T-helper 17 cell (primary cell): Measurements from ENCODE around the gene B4GALNT1. TPM values are rescaled to one million over a fixed set of nuclear protein-coding genes. Genes with fewer than 3 reads are reported as not detected.
"Not testable (repeated sequence)": the region's sequence is repeated elsewhere in the genome, so short reads cannot be mapped to it uniquely, and the experiment has no call there.

Experiments
- ATAC-seq: fragments of 150-1000 bp; cut with Tn5 transposase; 2 replicates; pipeline ENCODE4 v1.10.0; 2021; ENCODE audit warnings: mild to moderate bottlenecking, moderate library complexity
- DNase-seq, 3 donors: peaks; one replicate each; pipeline versions ENCODE4 v3.0.0 to v3.0.0-alpha.2; 2020 to 2021
- H3K9me3 ChIP-seq: one replicate; pipeline ENCODE4 v1.7.0; 2013; ENCODE audit warnings: low read length, mild to moderate bottlenecking; ENCODE audit not compliant: control insufficient read depth, poor library complexity, severe bottlenecking
- H3K27ac Mint-ChIP-seq: one replicate; pipeline ENCODE4 v1.8.0; 2022; ENCODE audit warnings: mild to moderate bottlenecking, moderate library complexity, mixed read lengths
- H3K27me3 Mint-ChIP-seq: one replicate; pipeline ENCODE4 v1.8.0; 2022; ENCODE audit warnings: mixed read lengths
- H3K36me3 Mint-ChIP-seq: one replicate; pipeline ENCODE4 v1.8.0; 2022; ENCODE audit warnings: low read depth, mixed read lengths
- H3K4me1 Mint-ChIP-seq: one replicate; pipeline ENCODE4 v1.8.0; 2022; ENCODE audit warnings: mild to moderate bottlenecking, mixed read lengths
- H3K4me3 Mint-ChIP-seq: one replicate; pipeline ENCODE4 v1.8.0; 2022; ENCODE audit warnings: mild to moderate bottlenecking, moderate library complexity, mixed read lengths
- total RNA-seq, 4 donors: library from RNA in 2 of 4; stranded (reverse) in 2 of 4; gene quantifications; one replicate each; pipeline ENCODE4 v1.2.3 and lab custom pipeline; 2022 to 2026

B4GALNT1 gene
- total RNA-seq, 2 donors from 2014 or later, result not detected

GRCh38 chr12:57590479-57590863 lies 42.5 kb downstream of the B4GALNT1 start:
- DNase-seq, result no peak
- peaks cover 1% of the 10 kb centered on the region for H3K27me3 Mint-ChIP-seq
- no peaks in the 10 kb centered on the region for H3K9me3 ChIP-seq
- peak overlapping the region; percentile 81 for H3K27ac Mint-ChIP-seq
- H3K4me3 Mint-ChIP-seq, result peak overlapping the region; percentile 90
- H3K36me3 Mint-ChIP-seq, result no peaks in the 10 kb centered on the region
- H3K4me1 Mint-ChIP-seq, result peaks cover 23% of the 10 kb centered on the region
- no peak for ATAC-seq

DNA sequence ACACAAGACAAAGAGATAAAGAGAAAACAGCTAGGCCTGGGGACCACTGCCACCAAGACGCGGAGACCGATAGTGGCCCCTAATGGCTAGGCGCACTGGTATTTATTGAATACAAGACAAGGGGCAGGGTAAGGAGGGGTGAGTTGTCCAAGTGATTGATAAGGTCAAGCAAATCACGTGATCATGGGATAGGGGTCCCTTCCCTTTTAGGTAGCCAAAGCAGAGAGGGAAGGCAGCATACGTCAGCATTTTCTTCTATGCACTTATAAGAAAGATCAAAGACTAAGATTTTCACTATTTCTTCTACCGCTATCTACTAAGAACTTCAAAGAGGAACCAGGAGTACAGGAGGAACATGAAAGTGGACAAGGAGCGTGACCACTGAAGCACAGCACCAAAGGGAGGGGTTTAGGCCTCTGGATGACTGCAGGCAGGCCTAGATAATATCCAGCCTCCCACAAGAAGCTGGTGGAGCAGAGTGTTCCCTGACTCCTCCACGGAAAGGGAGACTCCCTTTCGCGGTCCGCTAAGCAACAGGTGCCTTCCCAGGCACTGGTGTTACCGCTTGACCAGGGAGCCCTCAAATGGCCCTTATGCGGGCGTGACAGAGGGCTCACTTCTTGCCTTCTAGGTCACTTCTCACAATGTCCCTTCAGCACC lies 43.9 kb downstream of the B4GALNT1 start:
- H3K36me3 Mint-ChIP-seq, H3K4me3 Mint-ChIP-seq, DNase-seq, H3K27ac Mint-ChIP-seq, H3K9me3 ChIP-seq, ATAC-seq: not testable (repeated sequence)
- H3K27me3 Mint-ChIP-seq, result peaks cover 12% of the 10 kb centered on the region
- H3K4me1 Mint-ChIP-seq, result peaks cover 26% of the 10 kb centered on the region

DNA sequence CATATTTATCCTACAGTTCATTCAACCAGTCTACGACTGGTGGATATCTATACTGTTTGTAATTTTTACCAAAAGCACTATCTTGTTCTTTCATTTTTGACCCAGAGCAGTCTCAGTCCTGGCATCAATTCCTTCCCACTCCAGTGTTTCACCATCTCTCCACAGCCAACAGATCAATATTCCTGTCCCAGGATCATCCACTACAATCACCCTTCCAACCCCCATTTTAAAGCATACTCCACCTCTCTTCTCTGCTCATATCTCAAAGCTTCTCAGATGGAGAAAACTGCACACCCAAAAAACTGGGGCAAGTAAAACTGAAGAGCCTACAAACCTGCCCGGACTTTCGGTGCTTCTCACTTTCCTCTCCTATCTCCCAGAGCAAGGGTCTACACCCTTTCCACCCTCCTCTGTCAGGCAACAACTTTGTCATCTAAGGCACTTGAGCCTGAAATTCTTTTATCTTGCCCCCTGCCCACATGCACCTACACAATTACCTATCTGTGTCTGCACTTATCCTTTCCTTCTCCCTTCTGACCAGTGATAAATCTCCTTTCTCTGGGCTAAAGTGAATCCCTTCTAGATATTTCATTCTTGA lies 46.1 kb downstream of the B4GALNT1 start:
- peaks cover 22% of the 10 kb centered on the region for H3K4me1 Mint-ChIP-seq
- no peak overlapping the region for H3K27ac Mint-ChIP-seq
- no peak overlapping the region for H3K4me3 Mint-ChIP-seq
- H3K9me3 ChIP-seq, result no peaks in the 10 kb centered on the region
- ATAC-seq (no peak), DNase-seq (no peak)
- H3K36me3 Mint-ChIP-seq, result peaks cover 2% of the 10 kb centered on the region
- H3K27me3 Mint-ChIP-seq, result peaks cover 20% of the 10 kb centered on the region

DNA sequence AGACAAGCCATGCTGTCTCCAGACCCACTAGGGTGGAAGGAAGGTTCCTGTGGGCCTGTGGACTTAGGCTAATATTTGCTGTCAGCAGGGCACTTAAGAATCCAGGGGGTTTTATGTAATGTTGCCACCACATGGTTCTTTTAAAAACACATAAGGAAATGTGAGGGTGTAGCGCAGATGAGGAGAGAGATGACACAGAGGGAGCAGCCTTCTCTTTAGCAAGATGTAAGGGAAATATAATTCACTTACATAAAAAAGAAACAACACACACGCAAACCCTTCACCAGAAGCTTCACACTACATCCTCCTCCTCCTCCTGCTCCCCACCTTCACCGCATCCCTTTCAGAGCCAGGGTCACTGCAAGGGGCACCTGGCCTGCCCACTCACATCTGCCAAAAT lies 46.9 kb downstream of the B4GALNT1 start:
- H3K27ac Mint-ChIP-seq, result no peak overlapping the region
- no peak for ATAC-seq
- peaks cover 2% of the 10 kb centered on the region for H3K36me3 Mint-ChIP-seq
- no peak for DNase-seq
- H3K9me3 ChIP-seq, result no peaks in the 10 kb centered on the region
- peaks cover 20% of the 10 kb centered on the region for H3K27me3 Mint-ChIP-seq
- H3K4me3 Mint-ChIP-seq, result no peak overlapping the region
- H3K4me1 Mint-ChIP-seq, result peaks cover 17% of the 10 kb centered on the region

DNA sequence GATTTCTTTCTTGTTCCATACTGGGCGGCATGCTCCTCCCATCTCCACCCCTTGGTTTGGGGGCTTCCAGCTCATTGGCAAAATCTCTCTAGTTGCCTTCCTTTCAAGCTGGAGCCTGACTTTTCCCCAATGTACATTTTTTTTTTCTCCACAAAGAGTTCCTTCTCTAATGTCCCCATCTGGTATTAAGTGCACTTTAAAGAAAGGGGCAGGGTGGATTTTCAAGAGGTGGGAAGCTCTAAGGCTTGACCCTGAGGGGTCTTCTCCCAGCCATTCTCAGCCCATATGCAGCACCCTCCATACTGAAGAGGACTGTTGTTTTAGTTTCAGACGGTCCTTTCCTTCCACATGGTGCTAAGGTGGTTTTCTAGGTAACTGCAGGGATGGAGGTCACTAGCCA lies 47.8 kb downstream of the B4GALNT1 start:
- peaks cover 2% of the 10 kb centered on the region for H3K36me3 Mint-ChIP-seq
- H3K27ac Mint-ChIP-seq, result no peak overlapping the region
- H3K27me3 Mint-ChIP-seq, result peaks cover 20% of the 10 kb centered on the region
- no peaks in the 10 kb centered on the region for H3K9me3 ChIP-seq
- DNase-seq, result no peak
- H3K4me3 Mint-ChIP-seq, result no peak overlapping the region
- no peak for ATAC-seq
- peaks cover 11% of the 10 kb centered on the region for H3K4me1 Mint-ChIP-seq

GRCh38 chr12:57584690-57585089 lies 48.3 kb downstream of the B4GALNT1 start:
- no peak for ATAC-seq
- H3K27ac Mint-ChIP-seq, result no peak overlapping the region
- H3K36me3 Mint-ChIP-seq, result peaks cover 2% of the 10 kb centered on the region

GRCh38 chr12:57584050-57584449 lies 49.0 kb downstream of the B4GALNT1 start:
- no peak for DNase-seq
- peaks cover 2% of the 10 kb centered on the region for H3K36me3 Mint-ChIP-seq
- no peak overlapping the region for H3K4me3 Mint-ChIP-seq
- ATAC-seq, result no peak
- H3K27me3 Mint-ChIP-seq, result peaks cover 20% of the 10 kb centered on the region
- H3K27ac Mint-ChIP-seq, result no peak overlapping the region
- H3K9me3 ChIP-seq, result no peaks in the 10 kb centered on the region
- H3K4me1 Mint-ChIP-seq, result peaks cover 11% of the 10 kb centered on the region

More at GRCh38 chr12:57584690-57585089, 48.3 kb downstream of the B4GALNT1 start:
- DNase-seq, result no peak
- Mint-ChIP-seq H3K4me1 (peaks cover 11% of the 10 kb centered on the region), H3K27me3 (peaks cover 20% of the 10 kb centered on the region), H3K4me3 (no peak overlapping the region)
- H3K9me3 ChIP-seq, result no peaks in the 10 kb centered on the region

DNA sequence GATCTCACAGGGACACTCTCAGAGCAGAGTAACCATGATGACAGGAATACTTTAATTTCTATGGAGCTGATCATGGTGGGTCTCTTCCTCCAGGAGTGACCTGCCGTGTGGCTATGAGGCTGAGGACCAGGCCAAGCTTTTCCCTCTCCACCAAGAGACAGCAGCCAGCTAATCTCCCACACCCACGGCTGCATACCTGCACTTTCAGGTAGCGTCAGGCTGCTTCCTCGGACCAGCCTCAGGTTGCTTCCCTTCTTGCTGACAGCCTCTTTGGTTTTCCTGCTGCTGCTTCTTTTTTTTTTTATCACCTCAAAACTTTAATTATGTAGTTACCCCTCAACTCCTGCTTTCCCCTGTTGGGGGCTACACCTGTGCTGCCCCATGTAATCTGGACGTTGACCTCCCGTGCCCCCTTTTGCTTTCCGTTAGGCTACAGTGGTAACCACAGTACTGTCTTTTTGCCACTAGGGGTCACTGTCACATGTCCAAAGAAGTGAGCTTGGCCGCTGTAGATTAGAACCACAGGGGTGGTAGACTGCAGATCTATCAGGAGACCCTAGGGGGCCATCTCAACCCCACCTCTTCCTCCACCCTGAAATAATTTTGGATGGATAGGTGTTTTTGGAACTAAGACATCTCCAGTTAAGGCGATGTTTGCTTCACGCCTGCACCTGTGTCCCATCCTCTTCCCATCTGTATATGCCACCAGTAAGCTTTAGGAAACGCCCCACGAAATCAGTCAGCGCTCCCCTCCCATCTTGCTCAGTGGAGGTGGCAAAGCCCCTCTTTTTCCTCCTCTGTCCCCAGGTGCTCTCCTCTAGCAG lies 49.8 kb downstream of the B4GALNT1 start:
- Mint-ChIP-seq H3K4me1 (peaks cover 11% of the 10 kb centered on the region), H3K27ac (peak overlapping the region; percentile 76), H3K36me3 (peaks cover 2% of the 10 kb centered on the region), H3K27me3 (peaks cover 20% of the 10 kb centered on the region), H3K4me3 (no peak overlapping the region)
- H3K9me3 ChIP-seq, result no peaks in the 10 kb centered on the region
- DNase-seq (peak; percentile 25 to 51 (median 28)), ATAC-seq (peak; percentile 100)

GRCh38 chr12:57582440-57582839 lies 50.6 kb downstream of the B4GALNT1 start:
- Mint-ChIP-seq H3K4me3 (no peak overlapping the region), H3K27me3 (peaks cover 20% of the 10 kb centered on the region), H3K4me1 (peaks cover 11% of the 10 kb centered on the region), H3K27ac (no peak overlapping the region), H3K36me3 (peaks cover 2% of the 10 kb centered on the region)
- DNase-seq (no peak), ATAC-seq (no peak)
- H3K9me3 ChIP-seq, result no peaks in the 10 kb centered on the region

- H3K9me3 ChIP-seq, result no peaks in the 10 kb centered on the region
- Mint-ChIP-seq H3K4me1 (peaks cover 11% of the 10 kb centered on the region), H3K27me3 (peaks cover 20% of the 10 kb centered on the region), H3K4me3 (no peak overlapping the region), H3K27ac (no peak overlapping the region), H3K36me3 (peaks cover 2% of the 10 kb centered on the region)
- ATAC-seq (no peak), DNase-seq (no peak)
Observed at GRCh38 chr12:57581802-57582201, 51.2 kb downstream of the B4GALNT1 start.

GRCh38 chr12:57580466-57580795 lies 52.6 kb downstream of the B4GALNT1 start:
- Mint-ChIP-seq H3K27me3 (peaks cover 23% of the 10 kb centered on the region), H3K36me3 (peaks cover 2% of the 10 kb centered on the region), H3K4me3 (no peak overlapping the region), H3K27ac (no peak overlapping the region), H3K4me1 (peaks cover 11% of the 10 kb centered on the region)
- DNase-seq, result no peak
- H3K9me3 ChIP-seq, result no peaks in the 10 kb centered on the region
- no peak for ATAC-seq

GRCh38 chr12:57579677-57580465 lies 53.1 kb downstream of the B4GALNT1 start:
- H3K4me1 Mint-ChIP-seq, result peaks cover 11% of the 10 kb centered on the region
- no peak overlapping the region for H3K27ac Mint-ChIP-seq
- no peaks in the 10 kb centered on the region for H3K9me3 ChIP-seq
- peaks cover 2% of the 10 kb centered on the region for H3K36me3 Mint-ChIP-seq
- DNase-seq (no peak), ATAC-seq (no peak)
- no peak overlapping the region for H3K4me3 Mint-ChIP-seq
- peaks cover 22% of the 10 kb centered on the region for H3K27me3 Mint-ChIP-seq

DNA sequence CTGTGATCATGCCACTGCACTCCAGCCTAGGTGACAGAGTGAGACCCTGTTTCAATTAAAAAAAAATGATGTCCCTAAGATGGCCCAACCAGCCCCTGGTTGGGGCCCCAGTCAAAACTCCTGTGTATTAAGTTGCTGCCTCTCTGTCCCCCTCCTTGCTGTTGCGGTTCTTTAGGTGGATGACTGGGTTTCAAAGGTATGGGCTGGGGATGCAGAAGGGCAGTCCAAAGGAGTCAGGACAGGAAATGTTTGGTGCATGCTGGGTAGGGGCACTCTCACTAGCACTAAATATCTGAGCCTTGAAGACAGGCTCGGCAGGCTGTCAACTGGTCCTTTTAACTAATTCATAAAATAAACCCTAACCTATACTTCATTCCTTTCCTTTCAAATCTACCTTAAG lies 54.0 kb downstream of the B4GALNT1 start:
- peaks cover 2% of the 10 kb centered on the region for H3K36me3 Mint-ChIP-seq
- peaks cover 8% of the 10 kb centered on the region for H3K4me1 Mint-ChIP-seq
- H3K27me3 Mint-ChIP-seq, result peaks cover 19% of the 10 kb centered on the region
- no peak overlapping the region for H3K27ac Mint-ChIP-seq
- ATAC-seq, result no peak
- no peak overlapping the region for H3K4me3 Mint-ChIP-seq
- DNase-seq, result no peak
- H3K9me3 ChIP-seq, result no peaks in the 10 kb centered on the region
